ENCODE measurements around the gene TNS3.

GRCh38 chr7:47453093-47454061, 128.5 kb downstream of the TNS3 start:
- TF ChIP-seq CTCF (IDR thresholded peaks at IDR 0.05) (no peak), POLR2A (IDR thresholded peaks at IDR 0.05) (no peak)

Measured in uterus (tissue), 2 donors.